ENCODE data around the gene DPP7.
"Not testable (repeated sequence)": the region's sequence is repeated elsewhere in the genome, so short reads cannot be mapped to it uniquely, and the experiment has no call there.

DPP7 gene

DNA sequence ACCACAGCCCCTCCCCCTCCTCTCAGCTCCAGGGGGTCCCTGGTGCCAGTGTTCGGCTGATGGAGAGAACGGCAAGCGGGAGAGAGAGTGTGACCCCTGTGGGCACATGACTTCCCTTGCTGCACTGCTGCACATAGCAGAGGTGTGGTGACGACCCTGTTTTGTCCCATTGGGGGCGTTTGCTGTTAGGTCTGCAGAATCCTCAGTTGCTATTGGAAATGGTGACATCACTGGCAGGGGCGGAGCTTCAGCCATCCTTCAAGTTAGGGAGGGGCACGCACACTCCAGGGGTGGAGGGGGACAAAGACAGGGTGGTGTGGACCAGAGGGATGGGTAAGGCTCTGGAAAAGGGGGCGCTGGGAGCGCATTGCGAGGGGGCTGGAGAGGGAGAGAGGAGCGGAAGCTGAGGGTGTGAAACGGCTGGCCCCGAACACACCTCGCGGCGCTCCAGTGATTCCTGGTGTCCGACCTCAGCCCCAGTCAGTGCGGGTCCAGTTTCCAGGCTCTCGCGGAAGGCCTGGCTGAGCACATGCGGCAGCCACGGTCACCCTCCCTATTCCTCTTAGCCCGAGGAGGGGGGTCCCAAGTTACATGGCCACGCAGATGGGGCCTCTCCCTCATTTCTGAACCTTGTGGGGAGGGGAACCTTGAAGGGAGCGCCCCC is 23.7 kb upstream of the DPP7 start:
- Histone ChIP-seq H3K27me3 (ENCODE audit: insufficient read depth, low read length) (peaks cover 67% of the 10 kb centered on the region), H3K79me2 (ENCODE audit: control insufficient read depth, insufficient read depth, low read length, unreplicated experiment) (no peaks in the 10 kb centered on the region), H3K36me3 (ENCODE audit: insufficient read depth, low read length) (no peaks in the 10 kb centered on the region), H3K27ac (ENCODE audit: low read depth, low read length) (no peak overlapping the region), H2AFZ (ENCODE audit: low read length, unreplicated experiment) (no peak overlapping the region), H3K4me3 (ENCODE audit: low read depth, low read length) (no peak overlapping the region), H3K4me1 (ENCODE audit: control insufficient read depth, insufficient read depth, low read length, unreplicated experiment) (no peaks in the 10 kb centered on the region)

DNA sequence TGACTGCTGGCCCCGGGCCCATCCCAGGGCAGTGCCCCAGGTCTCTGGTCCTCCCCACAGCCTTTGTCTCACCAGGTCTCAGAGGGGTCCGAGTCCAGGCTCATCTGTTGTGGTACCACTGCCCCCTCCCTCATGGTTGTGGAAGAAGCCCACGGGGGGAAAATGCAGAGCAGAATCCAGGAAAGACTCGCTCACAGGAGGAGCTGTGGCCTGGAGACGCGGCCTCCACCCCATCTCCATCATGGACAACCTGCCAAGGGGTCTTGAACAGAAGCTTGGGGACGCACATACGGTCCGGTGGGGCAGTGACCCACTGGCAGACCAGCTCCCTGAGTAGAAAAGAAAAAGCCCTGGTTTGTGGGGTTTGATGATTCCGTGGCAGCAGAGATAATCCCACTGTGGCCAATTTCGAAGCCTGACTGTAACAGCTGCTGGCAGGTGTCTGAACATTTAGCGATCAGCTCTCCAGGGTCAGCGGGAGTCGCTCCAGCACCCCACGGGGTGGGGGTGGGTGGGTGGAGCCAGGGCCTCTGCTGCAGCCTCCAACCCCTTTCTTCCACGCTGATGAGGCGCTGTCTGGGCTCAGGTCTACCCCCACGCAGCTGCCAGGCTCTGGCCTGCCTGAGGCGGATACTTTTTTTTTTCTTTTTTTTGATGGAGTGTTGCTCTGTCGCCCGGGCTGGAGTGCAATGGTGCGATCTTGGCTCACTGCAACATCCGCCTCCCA is 22.5 kb upstream of the DPP7 start:
- H3K79me2 ChIP-seq (ENCODE audit: control insufficient read depth, insufficient read depth, low read length, unreplicated experiment): no peaks in the 10 kb centered on the region

DNA sequence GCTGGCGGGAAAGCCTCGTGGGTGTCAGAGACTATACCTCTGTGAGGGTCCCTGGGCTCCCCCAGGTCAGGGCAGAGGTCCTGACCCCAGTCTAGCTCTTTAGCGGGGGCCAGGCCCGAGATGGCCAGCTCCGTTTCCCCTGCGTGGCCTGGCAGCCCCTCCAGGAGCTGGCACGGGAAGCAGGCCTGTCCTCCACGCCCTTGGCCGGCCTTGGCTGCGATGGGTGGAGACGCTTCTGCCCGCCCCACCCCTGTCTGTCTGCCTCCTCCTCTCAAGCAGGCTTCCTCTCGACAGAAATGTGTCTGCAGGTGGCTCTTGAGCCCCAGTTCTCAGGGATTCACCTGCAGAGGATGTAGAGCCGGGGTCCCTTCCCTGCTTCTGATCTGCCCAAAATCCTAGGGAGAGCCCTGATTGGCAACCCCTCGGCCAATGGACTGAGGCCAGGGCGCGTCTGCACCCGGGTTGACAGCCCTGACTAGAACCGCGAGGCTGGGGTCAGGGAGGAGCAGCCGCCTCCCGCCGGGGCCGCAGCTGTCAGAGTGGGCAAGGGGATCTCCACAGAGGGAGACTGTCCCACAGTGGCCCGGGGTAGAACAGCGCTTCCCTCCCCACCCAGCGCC is 21.8 kb upstream of the DPP7 start:
- Histone ChIP-seq H3K27ac (ENCODE audit: low read depth, low read length) (no peak overlapping the region), H3K4me3 (ENCODE audit: low read depth, low read length) (no peak overlapping the region), H2AFZ (ENCODE audit: low read length, unreplicated experiment) (no peak overlapping the region), H3K4me1 (ENCODE audit: control insufficient read depth, insufficient read depth, low read length, unreplicated experiment) (no peaks in the 10 kb centered on the region), H3K36me3 (ENCODE audit: insufficient read depth, low read length) (no peaks in the 10 kb centered on the region), H3K79me2 (ENCODE audit: control insufficient read depth, insufficient read depth, low read length, unreplicated experiment) (no peaks in the 10 kb centered on the region), H3K27me3 (ENCODE audit: insufficient read depth, low read length) (peaks cover 51% of the 10 kb centered on the region)

More for the DNA sequence above, 22.5 kb upstream of the DPP7 start:
- Histone ChIP-seq H2AFZ (ENCODE audit: low read length, unreplicated experiment) (no peak overlapping the region), H3K4me3 (ENCODE audit: low read depth, low read length) (no peak overlapping the region), H3K27me3 (ENCODE audit: insufficient read depth, low read length) (peaks cover 56% of the 10 kb centered on the region), H3K36me3 (ENCODE audit: insufficient read depth, low read length) (no peaks in the 10 kb centered on the region), H3K4me1 (ENCODE audit: control insufficient read depth, insufficient read depth, low read length, unreplicated experiment) (no peaks in the 10 kb centered on the region), H3K27ac (ENCODE audit: low read depth, low read length) (no peak overlapping the region)

DNA sequence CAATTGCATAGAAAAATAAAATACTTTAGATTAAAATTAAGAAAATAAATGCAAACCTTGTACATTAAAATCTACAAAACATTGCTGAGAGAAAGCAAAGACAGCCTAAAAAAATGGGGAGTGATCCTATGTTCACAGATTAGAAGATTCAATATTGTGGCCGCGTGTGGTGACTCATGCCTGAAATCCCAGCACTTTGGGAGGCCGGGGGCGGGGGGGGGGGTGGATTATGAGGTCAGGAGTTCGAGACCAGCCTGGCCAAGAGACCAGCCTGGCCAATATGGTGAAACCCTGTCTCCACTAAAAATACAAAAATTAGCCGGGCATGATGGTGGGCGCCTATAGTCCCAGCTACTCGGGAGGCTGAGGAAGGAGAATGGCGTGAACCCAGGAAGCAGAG is 20.6 kb upstream of the DPP7 start:
- not testable (repeated sequence) for H3K36me3 ChIP-seq (ENCODE audit: insufficient read depth, low read length); H3K4me3 ChIP-seq (ENCODE audit: low read depth, low read length); H3K79me2 ChIP-seq (ENCODE audit: control insufficient read depth, insufficient read depth, low read length, unreplicated experiment); H3K4me1 ChIP-seq (ENCODE audit: control insufficient read depth, insufficient read depth, low read length, unreplicated experiment); H3K27ac ChIP-seq (ENCODE audit: low read depth, low read length); H2AFZ ChIP-seq (ENCODE audit: low read length, unreplicated experiment)
- H3K27me3 ChIP-seq (ENCODE audit: insufficient read depth, low read length): peaks cover 39% of the 10 kb centered on the region

DNA sequence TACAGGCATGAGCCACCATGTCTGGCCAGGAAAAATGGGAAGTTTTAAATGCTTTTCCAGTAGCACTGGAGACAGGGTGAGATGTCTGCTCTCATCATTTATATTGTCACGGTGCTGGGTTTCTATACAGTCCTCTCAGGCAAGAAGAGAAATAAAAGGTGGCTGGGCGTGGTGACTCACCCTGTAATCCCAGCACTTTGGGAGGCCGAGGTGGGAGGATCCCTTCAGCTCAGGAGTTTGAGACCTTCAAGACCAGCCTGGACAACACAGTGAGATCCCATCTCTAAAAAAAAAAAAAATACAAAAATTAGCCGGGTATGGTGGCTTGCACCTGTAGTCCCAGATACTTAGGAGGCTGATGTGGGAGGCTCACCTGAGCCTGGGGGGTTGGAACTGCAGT is 19.7 kb upstream of the DPP7 start:
- Histone ChIP-seq H3K27ac (ENCODE audit: low read depth, low read length) (no peak overlapping the region), H3K27me3 (ENCODE audit: insufficient read depth, low read length) (peaks cover 30% of the 10 kb centered on the region), H3K36me3 (ENCODE audit: insufficient read depth, low read length) (no peaks in the 10 kb centered on the region), H2AFZ (ENCODE audit: low read length, unreplicated experiment) (no peak overlapping the region), H3K4me1 (ENCODE audit: control insufficient read depth, insufficient read depth, low read length, unreplicated experiment) (no peaks in the 10 kb centered on the region), H3K4me3 (ENCODE audit: low read depth, low read length) (no peak overlapping the region), H3K79me2 (ENCODE audit: control insufficient read depth, insufficient read depth, low read length, unreplicated experiment) (peaks cover 2% of the 10 kb centered on the region)

DNA sequence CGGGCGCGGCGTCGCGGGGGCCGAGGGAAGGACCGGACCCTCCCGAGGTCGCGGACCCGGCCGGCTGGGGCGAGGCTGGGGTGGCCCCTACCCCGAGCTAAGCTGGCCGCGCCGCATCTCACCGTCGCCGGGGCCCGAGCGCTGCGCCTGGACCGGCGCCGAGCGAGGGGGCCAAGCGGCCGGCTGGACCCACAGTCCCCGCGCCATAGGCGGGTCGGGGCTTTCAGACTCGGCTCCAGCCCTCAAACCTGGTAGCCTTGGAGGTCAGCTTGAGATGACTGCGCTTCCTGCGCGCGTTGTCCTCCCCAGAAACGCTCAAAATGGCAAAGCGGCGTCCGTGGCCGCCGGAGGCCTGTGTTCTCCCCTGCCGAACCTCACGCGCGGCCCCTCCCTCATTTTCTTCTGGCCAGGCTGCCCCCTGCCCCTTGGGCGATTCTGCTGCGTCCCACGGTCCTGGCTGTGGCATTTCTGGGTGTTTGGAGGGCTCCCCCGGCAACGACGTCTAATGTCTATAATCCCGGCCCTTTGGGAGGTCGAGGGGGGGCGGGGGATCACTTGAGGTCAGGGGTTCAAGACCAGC is 15.7 kb upstream of the DPP7 start:
- H3K4me1 ChIP-seq (ENCODE audit: control insufficient read depth, insufficient read depth, low read length, unreplicated experiment): peaks cover 15% of the 10 kb centered on the region
- H3K27ac ChIP-seq (ENCODE audit: low read depth, low read length): peak overlapping the region; percentile 22; the same call in 1 of the 2 replicates
- H3K79me2 ChIP-seq (ENCODE audit: control insufficient read depth, insufficient read depth, low read length, unreplicated experiment): peaks cover 25% of the 10 kb centered on the region
- H3K27me3 ChIP-seq (ENCODE audit: insufficient read depth, low read length): no peaks in the 10 kb centered on the region
- peak overlapping the region; percentile 80 for H3K4me3 ChIP-seq (ENCODE audit: low read depth, low read length)
- no peaks in the 10 kb centered on the region for H3K36me3 ChIP-seq (ENCODE audit: insufficient read depth, low read length)
- peak overlapping the region; percentile 19 for H2AFZ ChIP-seq (ENCODE audit: low read length, unreplicated experiment)

DNA sequence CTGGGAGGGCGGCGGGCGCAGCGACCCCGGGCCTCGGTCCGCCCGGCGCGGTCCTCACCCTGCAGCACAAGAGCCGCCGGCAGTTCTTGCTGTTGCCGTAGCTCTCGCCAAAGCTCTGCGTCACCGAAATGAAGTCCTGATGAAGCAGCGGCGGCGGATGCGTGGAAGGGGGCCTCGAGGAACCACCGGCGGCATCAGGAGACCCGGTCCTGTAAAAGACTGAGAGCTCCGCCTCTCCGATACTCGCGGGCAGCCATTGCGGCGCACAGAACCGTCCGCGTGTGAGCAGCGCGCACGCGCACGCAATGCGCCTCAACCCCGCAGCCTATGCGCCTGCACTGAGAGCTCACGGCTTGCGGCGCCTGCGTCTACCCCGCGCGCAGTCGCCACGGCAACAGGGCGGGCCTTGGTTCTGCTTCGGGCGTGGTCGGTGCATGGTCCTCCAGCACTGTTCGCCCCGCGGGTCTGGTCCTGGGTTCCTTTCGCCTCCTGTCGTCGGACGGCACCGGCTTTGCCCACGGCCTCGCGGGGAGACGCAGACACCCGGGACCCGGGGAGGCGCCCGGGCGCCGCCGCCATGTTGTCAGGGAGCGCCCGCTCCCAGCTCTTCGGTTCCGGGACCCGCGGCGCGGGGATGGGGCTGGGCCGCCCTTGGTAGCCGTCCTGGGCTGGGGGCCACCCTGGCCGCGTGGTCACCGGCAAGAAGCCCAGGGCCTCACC is 15.1 kb upstream of the DPP7 start:
- Histone ChIP-seq H2AFZ (ENCODE audit: low read length, unreplicated experiment) (peak overlapping the region; percentile 19), H3K36me3 (ENCODE audit: insufficient read depth, low read length) (no peaks in the 10 kb centered on the region), H3K79me2 (ENCODE audit: control insufficient read depth, insufficient read depth, low read length, unreplicated experiment) (peaks cover 25% of the 10 kb centered on the region), H3K27ac (ENCODE audit: low read depth, low read length) (peak overlapping the region; percentile 22; the same call in 1 of the 2 replicates), H3K4me3 (ENCODE audit: low read depth, low read length) (peak overlapping the region; percentile 80), H3K27me3 (ENCODE audit: insufficient read depth, low read length) (no peaks in the 10 kb centered on the region), H3K4me1 (ENCODE audit: control insufficient read depth, insufficient read depth, low read length, unreplicated experiment) (peaks cover 15% of the 10 kb centered on the region)

DNA sequence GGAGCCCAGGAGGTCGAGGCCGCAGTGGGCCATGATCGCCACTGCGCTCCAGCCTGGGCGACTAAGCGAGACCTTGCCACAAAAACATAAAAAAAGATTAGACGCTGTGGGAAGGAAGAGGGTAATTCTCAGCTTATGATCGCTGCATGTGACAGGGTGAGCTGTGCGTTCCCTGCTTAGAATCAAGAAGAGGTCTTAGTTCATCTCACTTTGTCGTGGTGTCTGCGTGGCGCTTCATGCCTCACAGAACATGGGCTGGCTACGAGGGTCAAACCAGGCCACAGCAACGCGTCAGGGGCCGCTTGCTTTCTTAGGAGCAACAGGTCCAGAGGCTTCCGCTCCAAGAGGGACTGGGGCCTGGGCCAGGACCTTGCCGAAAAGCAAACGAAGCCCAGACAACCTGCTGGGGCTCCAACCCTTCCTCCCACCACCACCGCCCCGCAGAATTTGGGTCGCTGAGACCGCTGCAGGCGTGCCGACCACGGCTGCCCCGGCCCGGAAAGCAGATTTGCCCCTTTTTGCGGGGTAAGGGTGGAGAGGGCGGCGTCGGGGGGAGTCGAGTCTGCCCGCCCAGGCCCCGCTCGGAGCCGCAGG is 14.4 kb upstream of the DPP7 start:
- Histone ChIP-seq H3K4me3 (ENCODE audit: low read depth, low read length) (peak overlapping the region; percentile 80), H3K4me1 (ENCODE audit: control insufficient read depth, insufficient read depth, low read length, unreplicated experiment) (peaks cover 15% of the 10 kb centered on the region), H2AFZ (ENCODE audit: low read length, unreplicated experiment) (peak overlapping the region; percentile 19), H3K36me3 (ENCODE audit: insufficient read depth, low read length) (no peaks in the 10 kb centered on the region), H3K27me3 (ENCODE audit: insufficient read depth, low read length) (no peaks in the 10 kb centered on the region), H3K27ac (ENCODE audit: low read depth, low read length) (no peak overlapping the region; the same call in 1 of the 2 replicates), H3K79me2 (ENCODE audit: control insufficient read depth, insufficient read depth, low read length, unreplicated experiment) (peaks cover 25% of the 10 kb centered on the region)

DNA sequence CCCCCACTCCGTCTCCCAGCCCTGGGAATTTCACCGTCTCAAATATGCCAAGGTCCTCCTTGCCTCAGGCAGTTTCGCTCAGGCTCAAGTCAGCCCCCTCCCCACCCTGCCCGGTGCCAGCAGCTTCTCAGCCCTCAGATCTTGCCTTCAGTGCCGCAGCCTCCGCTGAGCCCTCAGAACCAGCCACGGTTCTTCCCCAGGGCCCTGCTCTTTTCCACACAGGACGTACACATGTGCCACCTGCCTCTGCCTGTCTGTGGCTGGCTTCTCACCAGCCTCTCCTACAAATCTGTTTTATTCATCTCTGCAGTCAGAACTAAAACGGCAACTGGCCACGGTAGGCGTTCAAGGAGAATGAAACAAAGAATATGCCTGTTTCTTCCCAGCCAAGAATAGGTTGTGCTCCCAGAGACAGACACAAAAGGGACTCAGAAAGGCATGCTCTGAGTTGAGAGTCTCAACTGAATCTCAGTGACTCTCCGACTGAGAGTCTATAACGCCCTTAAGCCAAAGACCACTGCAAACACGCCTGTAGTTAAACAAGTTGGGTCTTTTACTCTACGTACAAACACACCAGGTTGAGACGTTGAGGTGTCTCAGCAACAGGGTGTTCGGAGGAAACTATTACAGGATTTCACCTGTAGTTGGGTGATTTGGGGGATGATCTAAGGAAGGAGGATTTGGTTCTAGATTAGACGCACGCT is 13.8 kb upstream of the DPP7 start:
- Histone ChIP-seq H3K27me3 (ENCODE audit: insufficient read depth, low read length) (no peaks in the 10 kb centered on the region), H3K4me1 (ENCODE audit: control insufficient read depth, insufficient read depth, low read length, unreplicated experiment) (peaks cover 15% of the 10 kb centered on the region), H3K36me3 (ENCODE audit: insufficient read depth, low read length) (no peaks in the 10 kb centered on the region), H2AFZ (ENCODE audit: low read length, unreplicated experiment) (no peak overlapping the region), H3K79me2 (ENCODE audit: control insufficient read depth, insufficient read depth, low read length, unreplicated experiment) (peaks cover 25% of the 10 kb centered on the region), H3K4me3 (ENCODE audit: low read depth, low read length) (peak overlapping the region; percentile 80), H3K27ac (ENCODE audit: low read depth, low read length) (no peak overlapping the region; the same call in 1 of the 2 replicates)

Measured in ACC112 (cell line).